ENCODE data around the gene CT45A5. TPM values are rescaled to one million over a fixed set of nuclear protein-coding genes. Genes with fewer than 3 reads are reported as not detected.

The CT45A5 gene
- total and polyA plus RNA-seq, 10 of the 15 experiments (the other 5 are each of a cell fraction or from before 2014, with no cell fraction given) = 0.09 to 0.32 (median 0.12) TPM; not detected in 7

DNA sequence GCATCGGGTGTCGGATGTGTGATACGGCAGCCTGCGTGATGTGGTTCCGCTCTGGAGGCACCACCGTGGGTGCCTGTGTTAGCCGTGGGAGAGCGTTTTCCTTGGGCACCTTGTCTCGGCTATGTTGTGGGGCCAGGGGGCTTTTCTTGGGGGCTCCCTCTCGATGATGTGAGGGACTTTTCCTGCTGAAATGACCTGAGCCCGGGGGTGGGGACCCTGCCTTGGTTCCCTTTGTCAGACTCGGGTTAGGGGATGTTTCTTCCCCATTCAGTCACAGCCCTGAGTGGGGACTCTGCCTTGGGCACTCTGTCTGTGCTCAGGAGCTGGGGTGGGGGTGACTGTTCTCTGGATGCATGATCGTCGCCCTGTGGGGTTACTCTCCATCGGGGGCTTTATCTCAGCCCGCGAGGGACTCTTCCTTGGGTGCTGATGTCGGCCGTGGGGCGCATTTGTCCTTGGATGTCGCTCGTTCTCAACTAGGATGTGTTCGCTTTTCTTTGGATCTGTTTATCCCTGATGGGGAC, 44.0 kb downstream of the CT45A5 start:
- intact Hi-C loops (cut with micrococcal nuclease; ENCODE audit: unreplicated experiment) (loop anchor here (5.0 kb wide), 1 partner anchor 191 kb away; no protein-coding TSS in a partner anchor), in situ Hi-C loops (cut with MboI) (no loop called here)
- TF ChIP-seq EED (IDR thresholded peaks at IDR 0.05; ENCODE audit: low read depth) (no peak), ZBED1 (IDR thresholded peaks at IDR 0.05; ENCODE audit: borderline replicate concordance) (no peak), TCF3 (IDR thresholded peaks at IDR 0.05; ENCODE audit: borderline replicate concordance, insufficient read depth, low read depth, low read length) (no peak)
- 49% methylated on average over 22 of the region's 23 CpGs for WGBS (ENCODE audit: insufficient coverage, insufficient replicate concordance, low lambda C conversion rate, missing lambda C conversion rate)
- no TSS peak for BruUV-seq (replicated peaks)
- no peak for FAIRE-seq
- POLR2A ChIA-PET = no interaction called here
- no peaks in the 10 kb centered on the region for H3K79me2 ChIP-seq (ENCODE audit: control insufficient read depth, insufficient read depth, low read length)
- H3K27ac ChIP-seq (ENCODE audit: control insufficient read depth, insufficient read depth) = no peak overlapping the region
- no peaks in the 10 kb centered on the region for H4K20me1 ChIP-seq (ENCODE audit: control insufficient read depth, insufficient read depth)
- H3K36me3 ChIP-seq (ENCODE audit: control insufficient read depth in 2 of 2, insufficient read depth in 2 of 2, low read length in 1 of 2) = no peaks in the 10 kb centered on the region
- RAD21 ChIA-PET (ENCODE audit: unreplicated experiment) = interaction anchor here (1.7 kb wide), 1 partner anchor 421 kb away, joined by 4 read pairs; no protein-coding TSS in a partner anchor
- H2AFZ ChIP-seq (ENCODE audit: control insufficient read depth, low read depth, low read length) = no peak overlapping the region
- H3K4me1 ChIP-seq (ENCODE audit: control insufficient read depth, insufficient read depth, low read length) = no peaks in the 10 kb centered on the region
- no peaks in the 10 kb centered on the region for H3K27me3 ChIP-seq (replicated peaks in 1 of 2; ENCODE audit: control insufficient read depth in 2 of 2, insufficient read depth in 2 of 2, low read length in 1 of 2)
- H3K9ac ChIP-seq (ENCODE audit: control insufficient read depth, insufficient read depth, low read length) = no peak overlapping the region
- DNase-seq (ENCODE audit: low read depth, low spot score) = no peak
- no peak overlapping the region for H3K4me2 ChIP-seq (ENCODE audit: control insufficient read depth, insufficient read depth)
- CTCF ChIA-PET = interaction anchor here (2.0 kb wide), 1 partner anchor 190 kb away, joined by 16 read pairs; no protein-coding TSS in a partner anchor
- H3K4me3 ChIP-seq = no peak overlapping the region
- no peak for ATAC-seq
- H3K9me3 ChIP-seq (replicated peaks; ENCODE audit: control insufficient read depth, insufficient read depth, low read length) = no peaks in the 10 kb centered on the region
- SMC1A ChIA-PET (ENCODE audit: uncharacterized antibody, unreplicated experiment) = no interaction called here

- POLR2A ChIA-PET = no interaction called here
- Histone ChIP-seq H3K36me3 (ENCODE audit: control insufficient read depth in 2 of 2, insufficient read depth in 2 of 2, low read length in 1 of 2) (no peaks in the 10 kb centered on the region), H2AFZ (ENCODE audit: control insufficient read depth, low read depth, low read length) (peak overlapping the region; percentile 68), H3K9me3 (replicated peaks; ENCODE audit: control insufficient read depth, insufficient read depth, low read length) (no peaks in the 10 kb centered on the region), H3K79me2 (ENCODE audit: control insufficient read depth, insufficient read depth, low read length) (no peaks in the 10 kb centered on the region), H3K9ac (ENCODE audit: control insufficient read depth, insufficient read depth, low read length) (no peak overlapping the region), H4K20me1 (ENCODE audit: control insufficient read depth, insufficient read depth) (no peaks in the 10 kb centered on the region), H3K4me2 (ENCODE audit: control insufficient read depth, insufficient read depth) (0 out of 2 replicates have a peak overlapping the region, but pooled peaks have one; percentile 25), H3K27ac (ENCODE audit: control insufficient read depth, insufficient read depth) (no peak overlapping the region), H3K27me3 (replicated peaks in 1 of 2; ENCODE audit: control insufficient read depth in 2 of 2, insufficient read depth in 2 of 2, low read length in 1 of 2) (no peaks in the 10 kb centered on the region), H3K4me1 (ENCODE audit: control insufficient read depth, insufficient read depth, low read length) (no peaks in the 10 kb centered on the region), H3K4me3 (no peak overlapping the region)
- FAIRE-seq (no peak), ATAC-seq (peak; percentile 88), DNase-seq (ENCODE audit: low read depth, low spot score) (no peak)
- RAD21 ChIA-PET (ENCODE audit: unreplicated experiment) = interaction anchor here (1.7 kb wide), 1 partner anchor 422 kb away, joined by 4 read pairs; no protein-coding TSS in a partner anchor
- in situ Hi-C loops (cut with MboI) = no loop called here
- SMC1A ChIA-PET (ENCODE audit: uncharacterized antibody, unreplicated experiment) = interaction anchor here (1.4 kb wide), 1 partner anchor 230 kb away, joined by 3 read pairs; no protein-coding TSS in a partner anchor
- no TSS peak for BruUV-seq (replicated peaks)
- intact Hi-C loops (cut with micrococcal nuclease; ENCODE audit: unreplicated experiment) = loop anchor here (5.0 kb wide), 1 partner anchor 192 kb away; no protein-coding TSS in a partner anchor
- CTCF ChIA-PET = interaction anchor here (1.4 to 2.0 kb wide), 2 partner anchors 179 to 190 kb away, joined by 3 to 16 read pairs; no protein-coding TSS in a partner anchor
- TF ChIP-seq SMC3 (IDR thresholded peaks at IDR 0.05; ENCODE audit: borderline replicate concordance, low read length) = peak; percentile 26; the same call in 1 of the 2 replicates
- TF ChIP-seq, protein P1, sequence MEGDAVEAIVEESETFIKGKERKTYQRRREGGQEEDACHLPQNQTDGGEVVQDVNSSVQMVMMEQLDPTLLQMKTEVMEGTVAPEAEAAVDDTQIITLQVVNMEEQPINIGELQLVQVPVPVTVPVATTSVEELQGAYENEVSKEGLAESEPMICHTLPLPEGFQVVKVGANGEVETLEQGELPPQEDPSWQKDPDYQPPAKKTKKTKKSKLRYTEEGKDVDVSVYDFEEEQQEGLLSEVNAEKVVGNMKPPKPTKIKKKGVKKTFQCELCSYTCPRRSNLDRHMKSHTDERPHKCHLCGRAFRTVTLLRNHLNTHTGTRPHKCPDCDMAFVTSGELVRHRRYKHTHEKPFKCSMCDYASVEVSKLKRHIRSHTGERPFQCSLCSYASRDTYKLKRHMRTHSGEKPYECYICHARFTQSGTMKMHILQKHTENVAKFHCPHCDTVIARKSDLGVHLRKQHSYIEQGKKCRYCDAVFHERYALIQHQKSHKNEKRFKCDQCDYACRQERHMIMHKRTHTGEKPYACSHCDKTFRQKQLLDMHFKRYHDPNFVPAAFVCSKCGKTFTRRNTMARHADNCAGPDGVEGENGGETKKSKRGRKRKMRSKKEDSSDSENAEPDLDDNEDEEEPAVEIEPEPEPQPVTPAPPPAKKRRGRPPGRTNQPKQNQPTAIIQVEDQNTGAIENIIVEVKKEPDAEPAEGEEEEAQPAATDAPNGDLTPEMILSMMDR (IDR thresholded peaks at IDR 0.05 in 2 of 3, conservative IDR thresholded peaks at IDR 0.05 in 1 of 3; ENCODE audit: control insufficient read depth in 2 of 3, extremely low read depth in 1 of 3, insufficient read depth in 1 of 3, low read depth in 3 of 3, low read length in 3 of 3) = peak; percentile 52 to 69 (median 66); a peak in 5 of 6 replicates
- 0 out of 3 replicates have a peak, but pooled peaks have one; percentile 22 for TF ChIP-seq POU2F2 (IDR thresholded peaks at IDR 0.05; ENCODE audit: borderline replicate concordance, low read depth, low read length)
- peak; percentile 60 for TF ChIP-seq RAD21 (IDR thresholded peaks at IDR 0.05; ENCODE audit: insufficient read depth, low read depth, low read length)
- TF ChIP-seq PAX5 (IDR thresholded peaks at IDR 0.05; ENCODE audit: borderline replicate concordance, low read depth, low read length) = no peak
- whole genome bisulfite sequencing (ENCODE audit: insufficient coverage, insufficient replicate concordance, low lambda C conversion rate, missing lambda C conversion rate) = 50% methylated on average over 18 of the region's 18 CpGs
Measured at GRCh38 chrX:135740681-135741149, 44.6 kb downstream of the CT45A5 start.
